ENCODE data around the gene MAPK7.

Gene MAPK7

DNA sequence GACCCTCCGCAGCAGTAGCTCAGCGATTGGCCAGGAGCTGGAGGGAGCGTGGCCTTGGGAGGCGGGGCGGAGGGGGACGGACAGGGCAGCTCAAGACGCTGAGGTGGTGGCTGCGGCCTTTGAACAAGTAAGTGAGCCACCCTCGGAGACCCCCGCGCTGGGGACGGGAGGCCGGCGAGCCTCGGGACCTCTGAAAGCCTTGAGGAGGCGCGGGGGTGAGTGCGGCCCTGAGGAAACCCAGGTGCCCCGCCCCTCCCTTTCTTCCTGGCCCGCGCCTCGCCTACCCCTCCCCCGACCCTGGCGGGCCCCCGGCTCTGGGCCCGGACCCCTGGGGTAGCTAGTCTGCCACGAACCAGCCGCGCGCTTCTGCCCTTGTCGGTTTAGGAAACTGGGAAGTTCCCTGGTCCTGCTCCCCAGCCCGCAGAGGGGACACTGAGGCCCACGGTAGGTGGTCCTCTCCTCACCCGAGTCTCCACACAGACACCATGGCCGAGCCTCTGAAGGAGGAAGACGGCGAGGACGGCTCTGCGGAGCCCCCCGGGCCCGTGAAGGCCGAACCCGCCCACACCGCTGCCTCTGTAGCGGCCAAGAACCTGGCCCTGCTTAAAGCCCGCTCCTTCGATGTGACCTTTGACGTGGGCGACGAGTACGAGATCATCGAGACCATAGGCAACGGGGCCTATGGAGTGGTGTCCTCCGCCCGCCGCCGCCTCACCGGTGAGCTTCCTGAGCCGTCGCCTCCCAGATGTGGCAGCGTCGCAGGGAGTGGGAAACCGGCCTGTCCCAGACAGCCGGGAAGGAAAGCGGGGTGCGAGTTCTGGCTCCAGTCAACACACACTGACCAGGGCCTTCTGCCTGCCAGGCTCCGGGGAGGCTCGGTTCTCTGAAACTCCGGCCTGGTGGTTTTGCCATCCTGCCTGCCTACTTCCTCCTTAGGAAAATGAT, at the start of gene MAPK7:
MAPK7 (plus strand) TSS at position 83 of the 945 bp plus-strand sequence; CDS start at position 486, 403 bp downstream.
- DNase-seq, result no peak
- no peaks in the 10 kb centered on the region for H3K27me3 Mint-ChIP-seq
- H3K9me3 Mint-ChIP-seq, result no peaks in the 10 kb centered on the region
- peak within 1 kb of the TSS; percentile 96 for H3K4me3 Mint-ChIP-seq
- H3K36me3 Mint-ChIP-seq, result peaks cover 43% of the 10 kb centered on the region
- peak within 1 kb of the TSS; percentile 97 for H3K27ac Mint-ChIP-seq
- peaks cover 45% of the 10 kb centered on the region for H3K4me1 Mint-ChIP-seq
- CTCF ChIA-PET, result interaction anchor here (1.1 to 1.8 kb wide), 4 partner anchors 13 to 68 kb away, joined by 3 to 18 read pairs (median 5); partner anchors contain the start of gene B9D1

DNA sequence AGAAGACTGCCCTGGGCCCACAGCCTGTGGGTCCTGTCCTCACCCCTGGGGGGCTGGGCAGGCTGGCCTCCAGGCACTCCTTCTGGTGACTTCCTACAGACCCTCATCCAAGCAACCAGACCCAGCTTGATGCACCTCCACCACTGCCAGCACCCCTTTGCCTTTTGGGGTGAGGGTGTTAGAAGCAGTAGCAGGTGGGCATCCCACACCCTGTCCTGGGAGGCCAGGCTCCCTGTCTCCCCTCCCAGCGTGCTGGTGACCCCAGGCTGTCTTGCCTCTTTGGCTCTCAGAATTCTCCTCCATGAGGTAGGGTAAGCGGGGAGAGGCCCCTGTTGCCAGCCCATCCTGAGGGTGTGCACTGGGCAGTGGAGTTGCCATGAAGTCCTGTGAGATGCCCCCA, 49.2 kb upstream of the MAPK7 start:
- DNase-seq, result no peak
- no peak overlapping the region for H3K4me3 Mint-ChIP-seq
- no peaks in the 10 kb centered on the region for H3K36me3 Mint-ChIP-seq
- peaks cover 50% of the 10 kb centered on the region for H3K27me3 Mint-ChIP-seq
- CTCF ChIA-PET, result interaction anchor here (1.1 kb wide), 1 partner anchor 9 kb away, joined by 7 read pairs; no protein-coding TSS in a partner anchor
- H3K27ac Mint-ChIP-seq, result no peak overlapping the region
- no peaks in the 10 kb centered on the region for H3K4me1 Mint-ChIP-seq
- H3K9me3 Mint-ChIP-seq, result peaks cover 2% of the 10 kb centered on the region

DNA sequence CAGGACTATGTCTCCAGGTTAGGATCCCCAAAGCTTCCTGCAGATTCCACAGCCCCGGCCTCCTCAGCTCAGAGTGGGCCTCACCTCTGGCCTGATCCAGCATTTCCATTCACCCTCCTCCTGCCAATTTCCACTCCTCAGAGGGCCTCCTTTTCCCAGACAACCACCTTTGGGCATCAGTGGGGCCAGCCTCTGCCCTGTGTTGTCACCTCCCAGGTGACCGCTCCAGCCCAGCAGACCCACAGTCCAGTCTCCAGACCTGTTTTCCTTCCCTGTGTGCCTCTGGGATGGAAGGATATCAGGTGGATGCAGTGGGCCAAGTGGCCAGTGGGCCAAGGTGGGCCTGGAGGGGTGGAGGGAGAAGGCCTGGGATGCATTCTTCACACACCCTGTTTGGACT, 48.5 kb upstream of the MAPK7 start:
- Mint-ChIP-seq H3K27me3 (peaks cover 54% of the 10 kb centered on the region), H3K4me3 (no peak overlapping the region), H3K9me3 (peaks cover 2% of the 10 kb centered on the region), H3K4me1 (no peaks in the 10 kb centered on the region), H3K27ac (no peak overlapping the region), H3K36me3 (no peaks in the 10 kb centered on the region)
- DNase-seq, result no peak
- CTCF ChIA-PET, result interaction anchor here (1.1 kb wide), 1 partner anchor 9 kb away, joined by 7 read pairs; no protein-coding TSS in a partner anchor

DNA sequence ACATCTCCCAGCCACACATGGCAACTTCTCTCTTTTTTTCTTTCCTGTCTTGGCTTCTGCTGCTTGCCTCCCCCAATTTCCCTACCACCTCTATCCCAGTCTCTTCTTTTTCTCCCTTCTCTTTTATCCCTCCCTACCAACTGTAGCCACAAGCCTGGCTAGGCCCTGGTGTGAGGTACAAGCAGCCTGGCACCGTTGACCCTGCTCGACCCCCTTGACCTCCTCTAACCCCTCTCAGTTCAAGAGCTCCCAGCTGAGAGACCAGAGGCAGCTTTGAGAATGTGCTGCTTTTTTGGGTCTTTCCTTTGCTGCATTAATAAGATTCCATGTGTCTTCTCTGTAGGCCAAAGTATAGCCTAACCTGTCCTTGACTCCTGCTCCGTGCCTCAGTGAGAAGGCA, 48.0 kb upstream of the MAPK7 start:
- H3K27me3 Mint-ChIP-seq, result peaks cover 54% of the 10 kb centered on the region
- H3K9me3 Mint-ChIP-seq, result peaks cover 2% of the 10 kb centered on the region

DNA sequence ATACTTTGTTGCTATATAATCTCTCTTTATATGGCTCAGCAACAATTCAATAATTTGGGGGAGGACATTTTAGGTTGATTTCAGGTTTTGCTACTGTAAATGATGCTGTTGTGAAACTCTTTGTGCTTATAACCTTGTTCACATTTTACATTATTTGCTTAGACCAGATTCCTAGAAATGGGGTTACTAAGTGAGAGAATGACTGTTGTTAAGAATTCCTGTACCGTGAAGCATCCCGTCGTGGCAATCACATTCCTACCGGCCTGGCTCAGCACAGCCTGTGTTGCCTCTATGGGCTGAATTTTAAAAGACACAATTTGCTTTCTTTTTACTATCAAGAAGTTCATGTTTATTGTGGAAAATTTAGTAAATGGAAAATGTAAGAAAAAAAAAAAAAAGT, 47.2 kb upstream of the MAPK7 start:
- Mint-ChIP-seq H3K9me3 (no peaks in the 10 kb centered on the region), H3K27me3 (peaks cover 63% of the 10 kb centered on the region)
- CTCF ChIA-PET, result no interaction called here

More for the DNA sequence above, 48.0 kb upstream of the MAPK7 start:
- H3K4me1 Mint-ChIP-seq, result no peaks in the 10 kb centered on the region
- DNase-seq, result no peak
- no peak overlapping the region for H3K4me3 Mint-ChIP-seq
- H3K27ac Mint-ChIP-seq, result no peak overlapping the region
- CTCF ChIA-PET, result interaction anchor here (1.1 kb wide), 1 partner anchor 8 kb away, joined by 7 read pairs; no protein-coding TSS in a partner anchor
- no peaks in the 10 kb centered on the region for H3K36me3 Mint-ChIP-seq

DNA sequence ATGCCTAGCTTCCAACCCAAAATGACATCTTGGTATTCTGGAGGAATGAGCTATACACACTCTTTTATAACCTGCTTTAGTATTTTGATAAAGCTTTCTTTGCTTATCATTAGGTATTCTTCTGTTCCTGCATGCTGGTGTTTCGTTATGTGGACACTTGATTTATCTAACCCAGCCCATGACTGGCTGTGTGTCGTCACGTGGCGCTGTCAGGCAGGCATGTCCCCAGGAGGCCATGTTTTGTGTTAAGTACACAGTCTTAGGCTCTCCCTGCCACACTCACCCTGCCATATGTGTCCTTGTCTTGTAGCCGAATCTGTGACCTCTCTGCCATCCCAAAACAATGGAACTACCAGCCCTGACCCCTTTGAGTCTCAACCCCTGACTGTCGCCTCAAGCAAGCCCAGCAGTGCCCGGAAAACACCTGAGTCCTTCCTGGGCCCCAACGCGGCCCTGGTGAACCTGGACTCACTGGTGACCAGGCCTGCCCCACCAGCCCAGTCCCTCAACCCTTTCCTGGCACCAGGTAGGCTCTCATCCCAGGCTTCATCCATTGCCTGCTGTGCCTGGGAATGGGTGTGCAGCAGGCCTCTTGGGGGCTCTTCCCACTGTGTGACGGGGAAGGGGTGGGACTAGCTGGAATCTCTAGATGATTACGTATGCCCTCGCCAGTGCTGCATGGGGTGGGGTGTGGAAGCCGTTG, 46.6 kb upstream of the MAPK7 start:
- Mint-ChIP-seq H3K27ac (no peak overlapping the region), H3K4me3 (no peak overlapping the region), H3K9me3 (no peaks in the 10 kb centered on the region), H3K4me1 (no peaks in the 10 kb centered on the region), H3K36me3 (no peaks in the 10 kb centered on the region), H3K27me3 (peaks cover 64% of the 10 kb centered on the region)
- no peak for DNase-seq
- CTCF ChIA-PET, result interaction anchor here (0.5 kb wide), 1 partner anchor 25 kb away, joined by 3 read pairs; no protein-coding TSS in a partner anchor

More for the DNA sequence above, 47.2 kb upstream of the MAPK7 start:
- H3K4me3 Mint-ChIP-seq, result no peak overlapping the region
- no peaks in the 10 kb centered on the region for H3K36me3 Mint-ChIP-seq
- no peak for DNase-seq
- no peaks in the 10 kb centered on the region for H3K4me1 Mint-ChIP-seq
- H3K27ac Mint-ChIP-seq, result no peak overlapping the region

DNA sequence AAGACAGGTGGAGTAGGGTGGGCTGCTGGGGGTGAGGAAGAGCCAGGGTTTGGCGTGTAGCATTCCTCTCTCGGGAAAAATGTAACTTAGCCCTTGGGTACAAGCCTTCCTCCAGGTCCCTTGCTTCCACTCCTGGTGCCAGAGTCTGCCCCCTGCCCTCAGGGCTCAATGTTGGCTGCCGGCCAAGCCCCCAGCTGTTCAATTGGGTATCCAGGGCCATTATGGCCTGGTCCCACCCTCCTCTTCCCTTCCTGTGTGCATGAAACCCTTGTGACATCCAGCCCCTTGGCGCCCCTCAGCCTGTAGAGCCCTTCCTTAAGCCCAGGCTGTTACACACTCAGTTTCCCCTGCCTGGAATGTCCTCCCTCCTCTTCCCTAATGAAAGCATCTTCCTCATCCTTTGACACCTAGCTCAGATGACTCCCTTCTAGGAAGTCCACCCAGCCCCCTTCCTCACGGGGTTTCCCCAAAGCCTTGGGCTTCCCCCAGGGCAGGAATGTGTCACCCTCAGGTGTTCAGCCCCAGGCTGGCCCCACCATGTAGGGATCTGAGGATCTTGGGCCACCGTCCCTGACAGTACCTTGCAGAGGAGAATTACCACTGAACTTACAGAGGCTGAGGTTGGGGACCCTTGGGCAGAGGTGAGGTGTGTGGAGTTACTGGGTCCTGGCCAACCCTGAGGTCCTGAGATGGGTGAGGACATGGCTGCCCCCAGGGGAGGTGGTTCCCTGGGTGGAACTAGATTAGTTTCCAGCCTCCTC, 45.7 kb upstream of the MAPK7 start:
- Mint-ChIP-seq H3K4me1 (no peaks in the 10 kb centered on the region), H3K4me3 (no peak overlapping the region), H3K27me3 (peaks cover 71% of the 10 kb centered on the region), H3K27ac (no peak overlapping the region), H3K36me3 (no peaks in the 10 kb centered on the region), H3K9me3 (no peaks in the 10 kb centered on the region)
- CTCF ChIA-PET, result interaction anchor here (0.5 kb wide), 1 partner anchor 26 kb away, joined by 3 read pairs; no protein-coding TSS in a partner anchor
- no peak for DNase-seq

DNA sequence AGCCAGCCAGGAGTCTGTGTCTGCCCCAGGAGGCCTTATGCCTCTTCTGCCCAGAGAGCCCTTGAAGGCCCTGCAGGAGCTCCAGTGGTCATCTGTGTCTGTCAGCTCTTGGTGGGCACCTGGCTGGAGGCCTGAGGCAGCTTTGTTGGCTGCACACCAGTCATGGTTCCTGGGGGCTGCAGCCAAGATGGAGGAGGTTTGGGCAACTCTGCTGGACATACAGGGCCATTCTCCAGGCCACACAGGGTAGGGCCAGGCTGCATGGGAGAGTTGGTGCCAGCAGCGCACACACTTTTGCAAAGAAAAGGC, 45.2 kb upstream of the MAPK7 start:
- H3K4me3 Mint-ChIP-seq, result no peak overlapping the region
- H3K36me3 Mint-ChIP-seq, result no peaks in the 10 kb centered on the region
- CTCF ChIA-PET, result no interaction called here

DNA sequence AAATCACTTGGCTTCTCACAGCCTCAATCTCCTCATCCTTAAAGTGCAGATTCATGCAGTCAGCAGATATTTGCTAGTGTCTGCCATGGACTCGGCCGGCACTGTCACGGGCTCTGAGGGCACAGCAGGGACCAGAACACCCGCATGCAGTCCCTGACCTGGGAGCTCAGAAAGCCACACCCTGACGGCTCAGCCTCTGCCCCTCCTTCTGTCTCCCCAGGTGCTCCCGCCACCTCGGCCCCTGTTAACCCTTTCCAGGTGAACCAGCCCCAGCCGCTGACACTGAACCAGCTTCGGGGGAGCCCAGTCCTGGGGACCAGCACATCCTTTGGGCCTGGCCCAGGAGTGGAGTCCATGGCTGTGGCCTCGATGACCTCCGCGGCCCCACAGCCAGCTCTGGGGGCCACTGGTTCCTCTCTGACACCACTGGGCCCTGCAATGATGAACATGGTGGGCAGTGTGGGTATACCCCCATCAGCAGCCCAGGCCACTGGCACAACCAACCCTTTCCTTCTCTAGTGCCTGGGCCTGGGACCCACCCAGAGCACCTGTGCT, 44.5 kb upstream of the MAPK7 start:
- no peaks in the 10 kb centered on the region for H3K4me1 Mint-ChIP-seq
- peaks cover 76% of the 10 kb centered on the region for H3K27me3 Mint-ChIP-seq
- no peaks in the 10 kb centered on the region for H3K9me3 Mint-ChIP-seq
- DNase-seq, result no peak
- CTCF ChIA-PET, result no interaction called here
- no peak overlapping the region for H3K4me3 Mint-ChIP-seq
- H3K36me3 Mint-ChIP-seq, result no peaks in the 10 kb centered on the region
- no peak overlapping the region for H3K27ac Mint-ChIP-seq

More for the DNA sequence above, 45.2 kb upstream of the MAPK7 start:
- Mint-ChIP-seq H3K27me3 (peaks cover 76% of the 10 kb centered on the region), H3K27ac (no peak overlapping the region), H3K9me3 (no peaks in the 10 kb centered on the region), H3K4me1 (no peaks in the 10 kb centered on the region)
- DNase-seq, result no peak

DNA sequence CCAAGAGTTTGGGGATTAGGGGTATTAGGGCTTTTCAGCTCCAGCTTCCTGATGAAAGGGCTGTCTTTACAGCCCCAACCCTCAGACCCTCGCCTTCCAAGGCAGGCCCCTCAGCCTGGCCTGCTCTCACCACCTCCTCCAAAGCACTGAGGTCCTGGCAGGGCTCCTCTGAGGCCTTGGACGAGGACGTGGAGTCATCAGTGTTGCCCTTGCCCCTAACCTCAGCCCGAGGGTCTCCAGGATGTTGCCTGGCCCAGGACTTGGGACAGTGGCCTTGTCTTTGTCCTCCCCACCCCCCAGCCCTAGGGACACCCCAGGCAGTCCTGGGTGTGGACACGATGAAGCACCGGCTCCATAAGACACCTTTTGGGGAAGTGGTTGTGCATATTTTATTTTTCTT, 44.0 kb upstream of the MAPK7 start:
- no peaks in the 10 kb centered on the region for H3K9me3 Mint-ChIP-seq
- peaks cover 75% of the 10 kb centered on the region for H3K27me3 Mint-ChIP-seq
- CTCF ChIA-PET, result no interaction called here
- H3K4me1 Mint-ChIP-seq, result no peaks in the 10 kb centered on the region
- H3K36me3 Mint-ChIP-seq, result no peaks in the 10 kb centered on the region
- H3K4me3 Mint-ChIP-seq, result no peak overlapping the region
- DNase-seq, result no peak
- no peak overlapping the region for H3K27ac Mint-ChIP-seq

DNA sequence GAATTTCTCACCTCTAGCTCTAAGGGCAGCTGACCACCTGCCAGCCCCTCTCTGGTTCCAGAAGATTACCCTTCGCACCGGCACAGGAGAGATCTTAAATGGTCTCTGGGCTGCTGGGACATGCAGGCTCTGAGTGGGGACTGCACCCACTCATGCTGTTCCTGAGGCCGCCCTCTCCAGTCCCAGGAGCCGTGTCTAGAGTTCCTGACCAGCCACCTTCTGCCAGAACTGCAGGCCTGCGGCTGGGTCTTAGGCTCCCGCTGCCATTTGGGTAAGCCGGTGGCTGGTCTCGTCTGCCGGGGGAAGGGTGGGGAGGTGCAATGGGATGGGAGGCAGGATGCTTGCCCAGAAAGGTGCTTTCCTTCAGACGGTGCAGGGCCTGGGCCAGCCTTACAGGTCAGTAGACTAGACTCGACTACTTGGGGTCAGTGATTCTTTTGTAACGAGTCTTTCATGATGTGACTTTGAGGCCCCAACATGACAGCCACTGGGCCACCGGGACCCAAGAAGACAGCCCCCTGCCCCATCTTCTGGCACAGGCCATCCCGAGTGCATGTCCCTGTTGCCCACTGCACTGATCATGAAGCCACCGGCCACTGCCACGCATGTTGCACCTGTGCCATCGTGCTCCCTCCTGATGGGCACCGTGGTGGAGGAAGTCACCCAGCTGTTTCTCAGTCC, 42.2 kb upstream of the MAPK7 start:
- no peak for DNase-seq
- Mint-ChIP-seq H3K4me1 (no peaks in the 10 kb centered on the region), H3K4me3 (no peak overlapping the region), H3K27ac (no peak overlapping the region), H3K9me3 (no peaks in the 10 kb centered on the region), H3K36me3 (no peaks in the 10 kb centered on the region), H3K27me3 (peaks cover 65% of the 10 kb centered on the region)
- CTCF ChIA-PET, result no interaction called here

DNA sequence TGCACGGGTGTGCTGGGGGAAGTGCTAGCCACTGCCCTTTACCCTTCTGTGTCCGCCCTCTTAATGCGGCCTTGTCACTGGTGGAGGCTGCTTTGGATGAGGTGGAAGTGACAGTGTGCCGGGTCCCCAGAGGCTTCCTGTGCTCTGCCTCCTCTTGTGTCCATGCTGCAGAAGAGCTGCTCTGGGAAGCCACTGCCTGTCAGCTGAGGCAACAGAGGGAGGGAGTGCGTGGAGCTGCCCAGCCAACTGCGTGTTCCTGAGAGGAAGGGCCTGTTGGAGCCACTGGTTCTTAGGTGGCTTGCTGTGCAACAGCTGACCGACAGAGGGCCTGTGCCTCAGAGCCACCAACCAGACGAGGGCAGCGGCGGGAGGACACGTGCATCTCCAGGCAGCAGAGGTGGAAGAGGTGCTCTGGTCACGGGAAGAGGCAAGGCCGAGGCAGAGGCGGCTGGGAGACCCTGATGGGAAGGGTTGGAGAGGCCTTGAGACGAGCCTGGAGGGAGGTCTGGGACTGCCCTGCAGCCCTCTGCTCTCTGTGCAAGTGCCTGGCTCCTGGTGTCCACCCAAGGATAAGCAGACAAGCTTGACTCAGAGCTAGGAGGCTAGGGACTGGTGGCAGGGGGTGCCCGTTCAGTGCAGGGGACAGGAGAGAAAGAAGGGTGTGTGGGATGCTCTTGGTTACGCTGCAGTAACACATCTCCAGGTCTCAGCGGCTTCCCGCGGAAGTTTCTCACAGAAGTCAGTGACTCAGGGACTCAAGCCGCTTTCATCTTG, 41.2 kb upstream of the MAPK7 start:
- H3K36me3 Mint-ChIP-seq, result no peaks in the 10 kb centered on the region
- no peaks in the 10 kb centered on the region for H3K4me1 Mint-ChIP-seq
- no peak overlapping the region for H3K4me3 Mint-ChIP-seq
- H3K27ac Mint-ChIP-seq, result no peak overlapping the region
- no peaks in the 10 kb centered on the region for H3K9me3 Mint-ChIP-seq
- peaks cover 75% of the 10 kb centered on the region for H3K27me3 Mint-ChIP-seq
- DNase-seq, result no peak
- CTCF ChIA-PET, result interaction anchor here (0.9 to 2.4 kb wide), 4 partner anchors 8 to 31 kb away, joined by 3 to 8 read pairs (median 6); no protein-coding TSS in a partner anchor

DNA sequence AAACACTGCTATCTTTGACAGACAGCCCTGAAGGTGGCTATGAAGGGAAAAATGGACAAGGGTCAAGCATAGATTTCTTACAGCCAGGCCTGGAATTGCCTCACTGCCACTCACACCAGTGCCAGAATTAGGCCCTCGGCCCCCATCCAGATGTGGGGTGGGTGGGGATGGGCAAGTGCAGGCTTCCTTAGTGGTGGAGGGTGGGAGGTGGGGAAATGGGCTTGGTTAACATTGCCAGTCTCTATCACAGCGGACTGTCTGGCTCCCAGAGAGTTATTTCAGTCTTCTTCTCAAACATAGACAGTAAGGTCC, 40.6 kb upstream of the MAPK7 start:
- Mint-ChIP-seq H3K27me3 (peaks cover 70% of the 10 kb centered on the region), H3K4me3 (no peak overlapping the region)

More for the DNA sequence above, 40.6 kb upstream of the MAPK7 start:
- CTCF ChIA-PET, result interaction anchor here (0.7 to 2.4 kb wide), 4 partner anchors 8 to 1663 kb away, joined by 3 to 8 read pairs (median 5); no protein-coding TSS in a partner anchor
- H3K4me1 Mint-ChIP-seq, result no peaks in the 10 kb centered on the region
- no peak overlapping the region for H3K27ac Mint-ChIP-seq
- no peak for DNase-seq
- H3K9me3 Mint-ChIP-seq, result no peaks in the 10 kb centered on the region
- no peaks in the 10 kb centered on the region for H3K36me3 Mint-ChIP-seq

Data from activated naive CD4-positive, alpha-beta T cell treated with anti-CD3 and anti-CD28 coated beads, Interleukin-2, amount 10 ng/mL, durations not matched to agents 7 days and 5 days (primary cell).